ENCODE results near the gene PBX2. TPM values are rescaled to one million over a fixed set of nuclear protein-coding genes. Genes with fewer than 3 reads are reported as not detected.

Gene PBX2
- total RNA-seq, 4 donors from 2014 or later: 43.6 to 95.9 (median 59.3) TPM

DNA sequence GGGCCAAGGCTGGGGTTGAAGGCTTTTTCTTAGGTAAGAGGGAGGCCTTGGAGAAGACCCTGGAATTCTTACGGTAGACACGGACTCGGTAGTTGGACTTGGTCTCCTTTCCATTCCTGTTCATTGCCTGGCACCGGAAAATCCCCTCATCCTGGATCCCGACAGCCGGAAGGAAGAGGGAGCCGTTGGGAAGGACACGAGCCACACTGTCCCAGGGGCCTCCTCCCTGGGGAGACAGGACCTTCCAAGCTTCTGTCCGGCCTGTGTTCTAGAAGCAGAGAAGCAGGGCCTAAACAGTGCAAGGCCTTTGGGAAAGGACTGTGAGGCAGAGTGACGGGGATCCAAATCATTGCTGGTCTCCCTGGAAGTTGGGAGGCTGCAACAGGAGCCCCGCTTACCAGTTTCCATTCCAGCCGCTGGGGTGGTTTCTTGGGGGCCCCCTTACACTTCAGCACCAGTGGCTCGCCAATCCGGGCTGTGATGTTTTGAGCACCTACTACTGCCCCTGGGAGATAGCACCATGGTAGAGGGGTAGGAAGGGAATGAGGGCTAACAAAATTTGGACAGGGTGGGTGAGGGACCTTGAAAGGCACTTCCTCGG is 6.4 kb downstream of the PBX2 start:
- no peaks in the 10 kb centered on the region for H3K9me3 ChIP-seq
- no peak for TF ChIP-seq POLR2A (IDR thresholded peaks at IDR 0.05; ENCODE audit: low read depth)
- no peak for TF ChIP-seq EP300 (IDR thresholded peaks at IDR 0.05)
- no peak for TF ChIP-seq POLR2AphosphoS5 (IDR thresholded peaks at IDR 0.05)
- TF ChIP-seq, protein P1, sequence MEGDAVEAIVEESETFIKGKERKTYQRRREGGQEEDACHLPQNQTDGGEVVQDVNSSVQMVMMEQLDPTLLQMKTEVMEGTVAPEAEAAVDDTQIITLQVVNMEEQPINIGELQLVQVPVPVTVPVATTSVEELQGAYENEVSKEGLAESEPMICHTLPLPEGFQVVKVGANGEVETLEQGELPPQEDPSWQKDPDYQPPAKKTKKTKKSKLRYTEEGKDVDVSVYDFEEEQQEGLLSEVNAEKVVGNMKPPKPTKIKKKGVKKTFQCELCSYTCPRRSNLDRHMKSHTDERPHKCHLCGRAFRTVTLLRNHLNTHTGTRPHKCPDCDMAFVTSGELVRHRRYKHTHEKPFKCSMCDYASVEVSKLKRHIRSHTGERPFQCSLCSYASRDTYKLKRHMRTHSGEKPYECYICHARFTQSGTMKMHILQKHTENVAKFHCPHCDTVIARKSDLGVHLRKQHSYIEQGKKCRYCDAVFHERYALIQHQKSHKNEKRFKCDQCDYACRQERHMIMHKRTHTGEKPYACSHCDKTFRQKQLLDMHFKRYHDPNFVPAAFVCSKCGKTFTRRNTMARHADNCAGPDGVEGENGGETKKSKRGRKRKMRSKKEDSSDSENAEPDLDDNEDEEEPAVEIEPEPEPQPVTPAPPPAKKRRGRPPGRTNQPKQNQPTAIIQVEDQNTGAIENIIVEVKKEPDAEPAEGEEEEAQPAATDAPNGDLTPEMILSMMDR (IDR thresholded peaks at IDR 0.05): no peak
- no peak overlapping the region for H3K4me3 ChIP-seq
- intact Hi-C loops (cut with DNase I): no loop called here
- DNase-seq (ENCODE audit: extremely low spot score): no peak
- H3K27ac ChIP-seq (replicated peaks in 1 of 4): peak overlapping the region; percentile 84 to 99 (median 98)
- WGBS: 80% methylated on average over 15 of the region's 15 CpGs
- H3K4me1 ChIP-seq: peaks cover 70 to 89% (median 86%) of the 10 kb centered on the region in 4 donors
- H3K36me3 ChIP-seq: peaks cover 16 to 64% (median 52%) of the 10 kb centered on the region in 4 donors
- no peaks in the 10 kb centered on the region for H3K27me3 ChIP-seq

- H3K4me1 ChIP-seq: peaks cover 66 to 84% (median 82%) of the 10 kb centered on the region in 4 donors
- intact Hi-C loops (cut with DNase I): no loop called here
Observed at GRCh38 chr6:32183030-32183429, 7.0 kb downstream of the PBX2 start.

DNA sequence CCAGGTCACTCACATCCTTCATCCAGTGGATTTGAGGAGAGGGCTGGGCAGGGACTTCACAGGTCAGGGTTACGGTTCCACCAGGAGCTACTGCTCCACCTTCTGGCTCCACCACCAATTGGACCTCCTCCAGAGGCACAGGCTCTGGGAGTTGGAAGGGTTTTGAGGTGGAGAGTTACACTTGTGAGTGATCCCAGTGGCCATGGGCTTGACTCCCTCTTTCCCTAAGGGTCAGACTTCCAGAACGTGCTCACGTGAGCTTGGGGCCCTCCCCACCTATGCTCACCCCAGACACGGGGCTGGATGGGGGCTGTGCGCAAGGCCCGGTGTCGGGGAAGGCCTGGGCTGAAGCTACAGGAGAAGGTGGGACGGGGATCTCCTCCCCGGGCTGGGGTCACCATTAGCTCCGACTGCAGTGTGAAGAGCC is 7.4 kb downstream of the PBX2 start:
- no peak for DNase-seq (ENCODE audit: extremely low spot score)
- peaks cover 61 to 80% (median 77%) of the 10 kb centered on the region in 4 donors for H3K4me1 ChIP-seq

More at GRCh38 chr6:32183030-32183429, 7.0 kb downstream of the PBX2 start:
- no peaks in the 10 kb centered on the region for H3K9me3 ChIP-seq
- H3K36me3 ChIP-seq: peaks cover 16 to 63% (median 51%) of the 10 kb centered on the region in 4 donors
- TF ChIP-seq, protein P1 (IDR thresholded peaks at IDR 0.05): no peak
- TF ChIP-seq POLR2A (IDR thresholded peaks at IDR 0.05; ENCODE audit: low read depth) (no peak), EP300 (IDR thresholded peaks at IDR 0.05) (no peak), POLR2AphosphoS5 (IDR thresholded peaks at IDR 0.05) (no peak)
- peak overlapping the region; percentile 84 to 99 (median 98) for H3K27ac ChIP-seq (replicated peaks in 1 of 4)
- DNase-seq (ENCODE audit: extremely low spot score): no peak
- H3K27me3 ChIP-seq: no peaks in the 10 kb centered on the region
- 88% methylated on average over 3 of the region's 3 CpGs for WGBS
- H3K4me3 ChIP-seq: no peak overlapping the region

DNA sequence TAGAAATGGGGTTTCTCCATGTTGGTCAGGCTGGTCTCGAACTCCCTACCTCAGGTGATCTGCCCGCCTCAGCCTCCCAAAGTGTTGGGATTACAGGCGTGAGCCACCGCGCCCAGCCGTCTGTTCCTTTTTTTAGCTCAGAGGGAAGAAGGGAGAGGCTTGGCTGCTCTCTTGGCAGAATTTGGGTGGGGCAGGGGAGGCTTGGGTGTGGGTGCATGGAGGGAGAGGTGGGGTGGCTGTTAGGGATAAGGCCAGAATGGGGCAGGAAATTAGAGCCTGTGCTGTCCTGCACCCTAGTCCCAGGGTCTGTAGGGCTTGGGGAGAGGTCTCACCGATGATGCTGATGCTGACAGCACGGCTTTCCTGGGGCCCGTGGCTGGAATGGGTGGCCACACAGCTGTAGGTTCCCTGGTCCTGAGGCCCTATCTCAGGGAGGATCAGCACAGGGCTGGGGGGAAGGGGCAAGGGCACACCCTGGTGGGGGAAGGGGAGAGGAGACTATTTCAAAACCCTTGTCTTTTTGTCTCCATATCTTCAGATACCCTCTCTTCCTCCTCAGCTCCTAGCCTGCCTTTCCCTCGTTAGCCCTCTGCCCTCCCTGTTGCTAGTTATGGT is 8.0 kb downstream of the PBX2 start:
- no peak for DNase-seq (ENCODE audit: extremely low spot score)
- Histone ChIP-seq H3K9me3 (no peaks in the 10 kb centered on the region), H3K4me3 (no peak overlapping the region), H3K4me1 (peaks cover 58 to 79% (median 74%) of the 10 kb centered on the region in 4 donors), H3K27ac (replicated peaks in 1 of 4) (peak overlapping the region; percentile 84 to 99 (median 98)), H3K36me3 (peaks cover 7 to 53% (median 41%) of the 10 kb centered on the region in 4 donors), H3K27me3 (no peaks in the 10 kb centered on the region)
- 75% methylated on average over 10 of the region's 10 CpGs for WGBS
- intact Hi-C loops (cut with DNase I): no loop called here
- TF ChIP-seq, protein P1 (IDR thresholded peaks at IDR 0.05): no peak
- no peak for TF ChIP-seq EP300 (IDR thresholded peaks at IDR 0.05)
- TF ChIP-seq POLR2A (IDR thresholded peaks at IDR 0.05; ENCODE audit: low read depth): no peak
- TF ChIP-seq POLR2AphosphoS5 (IDR thresholded peaks at IDR 0.05): no peak

More for the DNA sequence above, 7.4 kb downstream of the PBX2 start:
- H3K36me3 ChIP-seq: peaks cover 12 to 59% (median 46%) of the 10 kb centered on the region in 4 donors
- H3K4me3 ChIP-seq: no peak overlapping the region
- TF ChIP-seq EP300 (IDR thresholded peaks at IDR 0.05): no peak
- TF ChIP-seq, protein P1 (IDR thresholded peaks at IDR 0.05): no peak
- TF ChIP-seq POLR2AphosphoS5 (IDR thresholded peaks at IDR 0.05): no peak
- TF ChIP-seq POLR2A (IDR thresholded peaks at IDR 0.05; ENCODE audit: low read depth): no peak
- H3K9me3 ChIP-seq: no peaks in the 10 kb centered on the region
- intact Hi-C loops (cut with DNase I): no loop called here
- no peaks in the 10 kb centered on the region for H3K27me3 ChIP-seq
- peak overlapping the region; percentile 84 to 99 (median 98) for H3K27ac ChIP-seq (replicated peaks in 1 of 4)
- WGBS: 74% methylated on average over 10 of the region's 10 CpGs
